HG02623 (cell line): ENCODE measurements around the gene AFP.

Experiments
- ATAC-seq: cut with Tn5 transposase; IDR thresholded peaks from one replicate; pipeline ENCODE4 v1.9.1; 2021; ENCODE audit warnings: moderate library complexity; ENCODE audit not compliant: unreplicated experiment

AFP gene

GRCh38 chr4:73454920-73455319 lies 18.9 kb downstream of the AFP start:
- no peak for ATAC-seq

- ATAC-seq, result no peak
Observed at GRCh38 chr4:73456177-73457022, 20.4 kb downstream of the AFP start.

- ATAC-seq, result no peak
Observed at GRCh38 chr4:73458184-73459047, 22.4 kb downstream of the AFP start.

- ATAC-seq, result no peak
Observed at GRCh38 chr4:73459048-73459421, 23.0 kb downstream of the AFP start.

GRCh38 chr4:73460913-73461522 lies 25.0 kb downstream of the AFP start:
- no peak for ATAC-seq

GRCh38 chr4:73468170-73468569 lies 32.1 kb downstream of the AFP start:
- no peak for ATAC-seq

- no peak for ATAC-seq
Observed at GRCh38 chr4:73470728-73471127, 34.7 kb downstream of the AFP start.

- ATAC-seq, result no peak
Observed at GRCh38 chr4:73477176-73477575, 41.2 kb downstream of the AFP start.

GRCh38 chr4:73479323-73479722 lies 43.3 kb downstream of the AFP start:
- ATAC-seq, result no peak

GRCh38 chr4:73481358-73481757 lies 45.3 kb downstream of the AFP start, which contains the start of gene AFM:
TSS of gene AFM (plus strand) at chr4:73481745. CDS start at chr4:73481776, 31 bp downstream.
- ATAC-seq, result no peak

- ATAC-seq, result no peak
Observed at GRCh38 chr4:73485085-73485484, 49.1 kb downstream of the AFP start.

GRCh38 chr4:73485596-73485995 lies 49.6 kb downstream of the AFP start:
- no peak for ATAC-seq

GRCh38 chr4:73486497-73486896 lies 50.5 kb downstream of the AFP start:
- no peak for ATAC-seq

GRCh38 chr4:73487233-73487632 lies 51.2 kb downstream of the AFP start:
- ATAC-seq, result no peak

GRCh38 chr4:73499996-73500765 lies 64.2 kb downstream of the AFP start:
- no peak for ATAC-seq

GRCh38 chr4:73501664-73502265 lies 65.7 kb downstream of the AFP start:
- no peak for ATAC-seq

- no peak for ATAC-seq
Observed at GRCh38 chr4:73505567-73505966, 69.5 kb downstream of the AFP start.
